ENCODE results near the gene RNF20.

DNA sequence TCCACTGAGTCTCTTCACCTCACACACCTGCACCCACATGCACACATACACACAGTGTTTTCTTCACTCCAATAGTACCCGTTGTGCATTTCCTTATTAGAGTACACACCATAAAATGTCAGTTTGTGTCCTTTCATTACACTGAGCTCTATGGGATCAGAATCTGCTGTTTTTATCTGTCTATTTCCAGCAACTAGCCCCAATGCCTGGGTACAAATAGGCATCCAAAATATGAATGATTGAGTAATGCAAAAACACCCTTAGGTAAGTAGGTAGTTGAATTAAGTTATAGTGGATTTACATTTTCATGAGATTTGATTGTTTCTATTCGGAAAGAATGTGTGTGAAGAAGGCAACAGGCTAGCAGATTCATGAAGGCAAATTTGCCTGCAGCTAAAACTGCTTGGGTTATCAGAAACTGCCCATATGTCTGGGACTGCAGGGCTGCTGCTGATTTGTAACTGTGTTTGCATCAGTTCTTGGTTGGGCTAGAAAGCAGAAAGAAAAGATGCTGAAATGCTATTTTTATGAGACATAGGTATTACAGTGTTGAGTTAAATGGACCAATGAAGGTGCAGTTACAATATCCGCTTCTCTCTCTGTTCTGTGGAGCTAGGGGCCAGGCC is 34.2 kb downstream of the RNF20 start:
- TF ChIP-seq CTCF (IDR thresholded peaks at IDR 0.05) (no peak), POLR2A (IDR thresholded peaks at IDR 0.05) (no peak)

Measured in esophagus squamous epithelium (tissue), 4 donors.